ENCODE measurements around the gene NIPAL1. TPM values are rescaled to one million over a fixed set of nuclear protein-coding genes. Genes with fewer than 3 reads are reported as not detected.
A peak's percentile ranks its signal among the peaks of the same experiment; 100 is the strongest.

Gene NIPAL1
- polyA plus RNA-seq, 3 donors: 0.13 to 0.22 TPM; not detected in 1

DNA sequence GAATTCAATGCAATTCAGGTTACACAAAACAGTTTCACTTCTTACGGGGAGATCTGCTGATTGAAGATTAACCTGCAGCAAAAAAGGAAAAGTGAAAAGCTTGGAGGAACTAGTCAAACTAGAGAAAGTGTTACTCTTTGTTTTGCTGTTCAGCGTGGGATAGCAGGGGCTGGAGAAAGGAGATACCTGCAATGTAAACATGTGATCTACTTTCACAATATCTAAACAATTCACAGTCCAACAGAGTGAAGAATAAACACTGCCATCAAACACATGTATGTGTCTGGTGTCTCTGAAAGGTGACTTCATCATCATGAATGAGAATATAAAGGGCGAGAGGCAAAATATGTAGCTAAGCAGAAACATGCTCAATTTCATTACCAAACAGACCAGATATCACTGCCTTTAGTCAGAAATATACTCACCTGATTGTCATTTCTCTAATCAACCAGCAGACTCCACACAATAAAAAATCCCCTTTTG lies 26.4 kb downstream of the NIPAL1 start:
- TF ChIP-seq, protein P1, sequence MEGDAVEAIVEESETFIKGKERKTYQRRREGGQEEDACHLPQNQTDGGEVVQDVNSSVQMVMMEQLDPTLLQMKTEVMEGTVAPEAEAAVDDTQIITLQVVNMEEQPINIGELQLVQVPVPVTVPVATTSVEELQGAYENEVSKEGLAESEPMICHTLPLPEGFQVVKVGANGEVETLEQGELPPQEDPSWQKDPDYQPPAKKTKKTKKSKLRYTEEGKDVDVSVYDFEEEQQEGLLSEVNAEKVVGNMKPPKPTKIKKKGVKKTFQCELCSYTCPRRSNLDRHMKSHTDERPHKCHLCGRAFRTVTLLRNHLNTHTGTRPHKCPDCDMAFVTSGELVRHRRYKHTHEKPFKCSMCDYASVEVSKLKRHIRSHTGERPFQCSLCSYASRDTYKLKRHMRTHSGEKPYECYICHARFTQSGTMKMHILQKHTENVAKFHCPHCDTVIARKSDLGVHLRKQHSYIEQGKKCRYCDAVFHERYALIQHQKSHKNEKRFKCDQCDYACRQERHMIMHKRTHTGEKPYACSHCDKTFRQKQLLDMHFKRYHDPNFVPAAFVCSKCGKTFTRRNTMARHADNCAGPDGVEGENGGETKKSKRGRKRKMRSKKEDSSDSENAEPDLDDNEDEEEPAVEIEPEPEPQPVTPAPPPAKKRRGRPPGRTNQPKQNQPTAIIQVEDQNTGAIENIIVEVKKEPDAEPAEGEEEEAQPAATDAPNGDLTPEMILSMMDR (IDR thresholded peaks at IDR 0.05): no peak
- H2AFZ ChIP-seq (ENCODE audit: insufficient read depth, low read depth, low read length, poor library complexity, severe bottlenecking): no peak overlapping the region
- DNase-seq: no peak
- Mint-ChIP-seq H3K36me3 (peaks cover 4 to 9% of the 10 kb centered on the region in 2 donors), H3K4me3 (peak overlapping the region in 1 of 2 donors; percentile 31), H3K9me3 (peaks cover 0 to 2% (median 0%) of the 10 kb centered on the region in 7 donors), H3K27ac (no peak overlapping the region), H3K27me3 (ENCODE audit: low read depth in 3 of 3) (peaks cover 22 to 42% (median 29%) of the 10 kb centered on the region in 3 donors), H3K4me1 (peaks cover 32% of the 10 kb centered on the region)
- no peak overlapping the region for H3K4me3 ChIP-seq (replicated peaks in 1 of 3; ENCODE audit: low read depth in 2 of 3, low read length in 3 of 3)
- intact Hi-C loops (cut with micrococcal nuclease): loop anchor here in 1 of 2 donors (10.0 kb wide), 1 partner anchor 118 kb away; no protein-coding TSS in a partner anchor
- WGBS (ENCODE audit: insufficient coverage): no CpG with 5 or more reads among the region's 3 CpGs
- no peak overlapping the region for H3K4me2 ChIP-seq (replicated peaks; ENCODE audit: extremely low read depth, low read length, poor library complexity, severe bottlenecking)
- no peaks in the 10 kb centered on the region for H3K79me2 ChIP-seq (ENCODE audit: insufficient read depth, low read length)
- no peaks in the 10 kb centered on the region for H3K9me3 ChIP-seq (replicated peaks in 1 of 2; ENCODE audit: control insufficient read depth in 1 of 2, insufficient read depth in 1 of 2, low read length in 2 of 2)
- H3K9ac ChIP-seq (ENCODE audit: insufficient read depth, low read length, poor library complexity, severe bottlenecking): no peak overlapping the region
- H3K27ac ChIP-seq (ENCODE audit: low read depth in 1 of 2, low read length in 2 of 2): no peak overlapping the region
- no peaks in the 10 kb centered on the region for H4K20me1 ChIP-seq (ENCODE audit: insufficient read depth, low read length)
- peaks cover 20 to 27% of the 10 kb centered on the region in 2 donors for H3K4me1 ChIP-seq (ENCODE audit: control insufficient read depth in 1 of 2, insufficient read depth in 2 of 2, low read length in 2 of 2)
- H3K27me3 ChIP-seq (ENCODE audit: control insufficient read depth in 2 of 2, insufficient read depth in 2 of 2, low read length in 2 of 2): peaks cover 18 to 25% of the 10 kb centered on the region in 2 donors
- H3K36me3 ChIP-seq (replicated peaks in 1 of 2; ENCODE audit: control insufficient read depth in 1 of 2, insufficient read depth in 2 of 2, low read length in 2 of 2): no peaks in the 10 kb centered on the region

- H3K27me3 ChIP-seq (ENCODE audit: control insufficient read depth in 2 of 2, insufficient read depth in 2 of 2, low read length in 2 of 2): peaks cover 18 to 25% of the 10 kb centered on the region in 2 donors
- no peak overlapping the region for H3K4me3 ChIP-seq (replicated peaks in 1 of 3; ENCODE audit: low read depth in 2 of 3, low read length in 3 of 3)
- peaks cover 22 to 42% (median 29%) of the 10 kb centered on the region in 3 donors for H3K27me3 Mint-ChIP-seq (ENCODE audit: low read depth in 3 of 3)
- intact Hi-C loops (cut with micrococcal nuclease): loop anchor here in 1 of 2 donors (10.0 kb wide), 1 partner anchor 119 kb away; no protein-coding TSS in a partner anchor
- H3K9me3 ChIP-seq (replicated peaks in 1 of 2; ENCODE audit: control insufficient read depth in 1 of 2, insufficient read depth in 1 of 2, low read length in 2 of 2): no peaks in the 10 kb centered on the region
- peaks cover 0 to 2% (median 0%) of the 10 kb centered on the region in 7 donors for H3K9me3 Mint-ChIP-seq
- H3K27ac ChIP-seq (ENCODE audit: low read depth in 1 of 2, low read length in 2 of 2): no peak overlapping the region
- peaks cover 36% of the 10 kb centered on the region for H3K4me1 Mint-ChIP-seq
- H3K4me3 Mint-ChIP-seq: no peak overlapping the region
- DNase-seq: no peak
- H3K27ac Mint-ChIP-seq: no peak overlapping the region
- H3K4me2 ChIP-seq (replicated peaks; ENCODE audit: extremely low read depth, low read length, poor library complexity, severe bottlenecking): no peak overlapping the region
- no peak overlapping the region for H3K9ac ChIP-seq (ENCODE audit: insufficient read depth, low read length, poor library complexity, severe bottlenecking)
- TF ChIP-seq, protein P1 (IDR thresholded peaks at IDR 0.05): no peak
- WGBS (ENCODE audit: insufficient coverage): 100% methylated on average over 1 of the region's 2 CpGs
- H3K36me3 ChIP-seq (replicated peaks in 1 of 2; ENCODE audit: control insufficient read depth in 1 of 2, insufficient read depth in 2 of 2, low read length in 2 of 2): no peaks in the 10 kb centered on the region
- H4K20me1 ChIP-seq (ENCODE audit: insufficient read depth, low read length): no peaks in the 10 kb centered on the region
- no peak overlapping the region for H2AFZ ChIP-seq (ENCODE audit: insufficient read depth, low read depth, low read length, poor library complexity, severe bottlenecking)
- H3K79me2 ChIP-seq (ENCODE audit: insufficient read depth, low read length): no peaks in the 10 kb centered on the region
- peaks cover 25 to 29% of the 10 kb centered on the region in 2 donors for H3K4me1 ChIP-seq (ENCODE audit: control insufficient read depth in 1 of 2, insufficient read depth in 2 of 2, low read length in 2 of 2)
- peaks cover 4 to 9% of the 10 kb centered on the region in 2 donors for H3K36me3 Mint-ChIP-seq
Observed at GRCh38 chr4:48043504-48043903, 26.9 kb downstream of the NIPAL1 start.
